ENCODE results near the gene CYGB.

DNA sequence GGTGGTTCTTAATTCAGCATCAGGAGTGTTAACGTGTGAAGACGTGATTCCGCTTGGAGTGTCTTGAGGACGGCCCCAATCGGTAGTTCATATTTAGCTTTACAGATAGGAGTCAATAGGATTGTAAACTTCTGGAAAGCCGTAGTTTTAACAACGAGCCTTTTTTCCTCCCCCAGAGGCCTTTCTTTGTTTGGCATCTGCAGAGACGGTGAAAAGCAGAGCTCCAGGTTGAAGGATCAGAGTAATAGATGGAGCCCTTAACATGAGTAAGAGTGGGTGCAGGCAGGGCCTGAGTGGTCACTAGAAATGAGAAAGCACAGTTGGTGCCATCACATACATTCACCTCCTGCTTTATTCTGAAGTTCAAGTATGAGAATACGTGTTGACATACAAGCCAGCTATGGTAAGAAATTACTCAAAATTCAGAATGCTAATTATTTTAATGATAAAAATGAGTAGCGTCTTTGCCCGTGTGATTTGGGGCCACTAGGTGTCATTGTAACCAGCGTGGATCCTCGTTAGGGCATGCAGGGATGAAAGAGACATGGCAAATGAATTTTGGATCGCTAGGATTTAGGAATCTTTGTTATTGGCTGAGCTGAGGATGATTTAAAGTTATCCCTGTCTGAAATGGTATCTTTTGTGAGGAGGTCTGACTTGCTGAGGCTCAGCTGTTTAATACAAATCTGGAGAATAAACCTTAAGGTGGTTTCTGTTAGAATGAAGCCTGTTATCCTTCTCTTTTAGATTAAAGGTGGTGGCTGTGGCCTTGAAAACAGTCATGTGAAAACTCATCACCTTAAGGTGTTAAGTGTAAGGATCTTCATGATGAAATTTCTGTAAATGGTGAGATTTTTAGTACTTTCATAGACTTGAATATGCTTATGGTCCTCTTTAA, 20.9 kb upstream of the CYGB start:
- TF ChIP-seq TAF1 (IDR thresholded peaks at IDR 0.05; ENCODE audit: borderline replicate concordance, insufficient read depth, low read length) (no peak), SIN3A (IDR thresholded peaks at IDR 0.05; ENCODE audit: borderline replicate concordance, insufficient read depth, low read length) (peak; percentile 49; the same call in 1 of the 2 replicates), POLR2AphosphoS5 (IDR thresholded peaks at IDR 0.05; ENCODE audit: low read depth, low read length) (0 out of 2 replicates have a peak, but pooled peaks have one; percentile 24)
- TF ChIP-seq, protein P1, sequence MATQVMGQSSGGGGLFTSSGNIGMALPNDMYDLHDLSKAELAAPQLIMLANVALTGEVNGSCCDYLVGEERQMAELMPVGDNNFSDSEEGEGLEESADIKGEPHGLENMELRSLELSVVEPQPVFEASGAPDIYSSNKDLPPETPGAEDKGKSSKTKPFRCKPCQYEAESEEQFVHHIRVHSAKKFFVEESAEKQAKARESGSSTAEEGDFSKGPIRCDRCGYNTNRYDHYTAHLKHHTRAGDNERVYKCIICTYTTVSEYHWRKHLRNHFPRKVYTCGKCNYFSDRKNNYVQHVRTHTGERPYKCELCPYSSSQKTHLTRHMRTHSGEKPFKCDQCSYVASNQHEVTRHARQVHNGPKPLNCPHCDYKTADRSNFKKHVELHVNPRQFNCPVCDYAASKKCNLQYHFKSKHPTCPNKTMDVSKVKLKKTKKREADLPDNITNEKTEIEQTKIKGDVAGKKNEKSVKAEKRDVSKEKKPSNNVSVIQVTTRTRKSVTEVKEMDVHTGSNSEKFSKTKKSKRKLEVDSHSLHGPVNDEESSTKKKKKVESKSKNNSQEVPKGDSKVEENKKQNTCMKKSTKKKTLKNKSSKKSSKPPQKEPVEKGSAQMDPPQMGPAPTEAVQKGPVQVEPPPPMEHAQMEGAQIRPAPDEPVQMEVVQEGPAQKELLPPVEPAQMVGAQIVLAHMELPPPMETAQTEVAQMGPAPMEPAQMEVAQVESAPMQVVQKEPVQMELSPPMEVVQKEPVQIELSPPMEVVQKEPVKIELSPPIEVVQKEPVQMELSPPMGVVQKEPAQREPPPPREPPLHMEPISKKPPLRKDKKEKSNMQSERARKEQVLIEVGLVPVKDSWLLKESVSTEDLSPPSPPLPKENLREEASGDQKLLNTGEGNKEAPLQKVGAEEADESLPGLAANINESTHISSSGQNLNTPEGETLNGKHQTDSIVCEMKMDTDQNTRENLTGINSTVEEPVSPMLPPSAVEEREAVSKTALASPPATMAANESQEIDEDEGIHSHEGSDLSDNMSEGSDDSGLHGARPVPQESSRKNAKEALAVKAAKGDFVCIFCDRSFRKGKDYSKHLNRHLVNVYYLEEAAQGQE (IDR thresholded peaks at IDR 0.05; ENCODE audit: insufficient read depth in 1 of 2, low read depth in 2 of 2, low read length in 2 of 2), result no peak
